Thoracic aorta (tissue), 2 donors: ENCODE measurements around the gene CMTM6. TPM values are rescaled to one million over a fixed set of nuclear protein-coding genes. Genes with fewer than 3 reads are reported as not detected.
"Not testable (repeated sequence)": the region's sequence is repeated elsewhere in the genome, so short reads cannot be mapped to it uniquely, and the experiment has no call there.

ENCODE experiments used
- ATAC-seq: fragments of 150-250 bp; one replicate; pipeline ENCODE4 v1.8.0; 2017; ENCODE audit warnings: low read depth; ENCODE audit not compliant: insufficient number of reproducible peaks, low FRiP score
- DNase-seq: peaks from one replicate; pipeline ENCODE4 v3.0.0-alpha.2; 2020; ENCODE audit warnings: low spot score
- H3K27ac ChIP-seq, 2 donors: fragments of 200-600 bp; sonication (generic); 1 replicate in 1 of 2; 2 replicates in 1 of 2; pipeline ENCODE4 v1.5.1; 2016; ENCODE audit warnings: mild to moderate bottlenecking in 2 of 2, moderate library complexity in 2 of 2
- H3K27me3 ChIP-seq: fragments of 200-600 bp; sonication (generic); replicated peaks from 2 replicates; pipeline ENCODE4 v1.6.0; 2016; ENCODE audit warnings: mild to moderate bottlenecking; ENCODE audit not compliant: insufficient read depth
- H3K36me3 ChIP-seq: fragments of 200-600 bp; sonication (generic); one replicate; pipeline ENCODE4 v1.5.1; 2016
- H3K4me1 ChIP-seq, 2 donors: fragments of 200-600 bp; sonication (generic); 1 replicate in 1 of 2; 2 replicates in 1 of 2; pipeline versions ENCODE4 v1.5.1 to v1.6.0; 2016; ENCODE audit warnings: low read depth in 2 of 2, mild to moderate bottlenecking in 1 of 2; ENCODE audit not compliant: control insufficient read depth in 1 of 2
- H3K4me3 ChIP-seq: fragments of 200-600 bp; sonication (generic); 2 replicates; pipeline ENCODE4 v1.5.1; 2016; ENCODE audit warnings: mild to moderate bottlenecking
- H3K9me3 ChIP-seq: fragments of 200-600 bp; sonication (generic); 2 replicates; pipeline ENCODE4 v1.5.1; 2016
- CTCF ChIP-seq: fragments of 200-600 bp; sonication (generic); IDR thresholded peaks from one replicate; pipeline ENCODE4 v1.5.1; 2019; ENCODE audit warnings: antibody characterized with exemption
- total RNA-seq, 2 donors: library from RNA; depleted of rRNA; stranded (reverse); fragments of >200 nt; gene quantifications; one replicate each; pipeline versions ENCODE4 v1.1.0 to v1.2.3, GENCODE V29; 2016

CMTM6 gene
- total RNA-seq, 2 donors from 2014 or later: 42.1 to 62.3 TPM

- no peak overlapping the region for H3K4me3 ChIP-seq
- no peaks in the 10 kb centered on the region for H3K27me3 ChIP-seq
- TF ChIP-seq CTCF: no peak
- ATAC-seq (no peak), DNase-seq (no peak)
- H3K4me1 ChIP-seq: no peaks in the 10 kb centered on the region
- H3K27ac ChIP-seq: no peak overlapping the region
- H3K36me3 ChIP-seq: peaks cover 25% of the 10 kb centered on the region
- no peaks in the 10 kb centered on the region for H3K9me3 ChIP-seq
Observed at GRCh38 chr3:32525720-32526119, 23.1 kb upstream of the CMTM6 start.

- Histone ChIP-seq H3K36me3 (peaks cover 19% of the 10 kb centered on the region), H3K9me3 (no peaks in the 10 kb centered on the region), H3K27me3 (no peaks in the 10 kb centered on the region), H3K4me1 (no peaks in the 10 kb centered on the region), H3K27ac (no peak overlapping the region), H3K4me3 (no peak overlapping the region)
- no peak for TF ChIP-seq CTCF
- ATAC-seq (no peak), DNase-seq (no peak)
Observed at GRCh38 chr3:32522682-32523081, 20.0 kb upstream of the CMTM6 start.

GRCh38 chr3:32518921-32519320 is 16.3 kb upstream of the CMTM6 start:
- H3K9me3 ChIP-seq, H3K27ac ChIP-seq, H3K4me1 ChIP-seq, ATAC-seq, DNase-seq, H3K36me3 ChIP-seq, H3K4me3 ChIP-seq, H3K27me3 ChIP-seq: not testable (repeated sequence)

GRCh38 chr3:32516751-32517150 is 14.1 kb upstream of the CMTM6 start:
- not testable (repeated sequence) for H3K27me3 ChIP-seq, H3K4me3 ChIP-seq, H3K9me3 ChIP-seq, H3K27ac ChIP-seq, H3K36me3 ChIP-seq, ATAC-seq, H3K4me1 ChIP-seq, DNase-seq

GRCh38 chr3:32511005-32511404 is 8.4 kb upstream of the CMTM6 start:
- Histone ChIP-seq H3K36me3 (no peaks in the 10 kb centered on the region), H3K4me3 (no peak overlapping the region), H3K9me3 (no peaks in the 10 kb centered on the region), H3K4me1 (no peaks in the 10 kb centered on the region), H3K27ac (no peak overlapping the region), H3K27me3 (no peaks in the 10 kb centered on the region)
- DNase-seq: no peak
- ATAC-seq: no peak
- no peak for TF ChIP-seq CTCF

GRCh38 chr3:32510075-32510724 is 7.5 kb upstream of the CMTM6 start:
- DNase-seq (no peak), ATAC-seq (peak; percentile 65)
- H3K36me3 ChIP-seq: no peaks in the 10 kb centered on the region
- H3K4me1 ChIP-seq: no peaks in the 10 kb centered on the region
- no peak overlapping the region for H3K27ac ChIP-seq
- no peaks in the 10 kb centered on the region for H3K27me3 ChIP-seq
- H3K9me3 ChIP-seq: no peaks in the 10 kb centered on the region
- H3K4me3 ChIP-seq: no peak overlapping the region
- peak; percentile 72 for TF ChIP-seq CTCF
